Caco-2 (cell line): Measurements from ENCODE around the gene CCNQ. TPM values are rescaled to one million over a fixed set of nuclear protein-coding genes. Genes with fewer than 3 reads are reported as not detected.

Experiments used
- BruUV-seq: library from RNA; stranded (reverse); fragments of 400-500 nt; replicated peaks from 2 replicates; lab custom pipeline; 2021; lab: Mats Ljungman, UMichigan
- CTCF ChIA-PET: fragments of 300-600 bp; sonication (Branson Sonifier 250); formaldehyde crosslinking; loops from one replicate; lab custom pipeline; 2022; ENCODE audit warnings: antibody characterized with exemption; lab: Charles Lee
- POLR2A ChIA-PET: fragments of 300-600 bp; sonication (Branson Sonifier 250); formaldehyde crosslinking; loops from one replicate; lab custom pipeline; 2022; ENCODE audit warnings: antibody characterized with exemption; lab: Charles Lee
- DNase-seq, 2 experiments: peaks; one replicate each; pipeline versions ENCODE4 v3.0.0 to v3.0.0-alpha.2; 2020 to 2022
- H3K27me3 ChIP-seq: replicated peaks from 2 replicates; pipeline ENCODE4 v1.6.0; 2011; ENCODE audit warnings: low read length; ENCODE audit not compliant: control insufficient read depth, insufficient read depth
- H3K36me3 ChIP-seq: 2 replicates; pipeline ENCODE4 v1.5.1; 2011; ENCODE audit warnings: low read length; ENCODE audit not compliant: control insufficient read depth, insufficient read depth
- H3K4me1 ChIP-seq: fragments of 250-450 bp; sonication (Bioruptor Pico); 2 replicates; pipeline ENCODE4 v1.5.1; 2020; ENCODE audit warnings: mild to moderate bottlenecking
- H3K4me3 ChIP-seq: 2 replicates; pipeline ENCODE4 v1.5.1; 2011; ENCODE audit warnings: low read depth, mild to moderate bottlenecking, control low read depth, low read length
- H3K9me3 ChIP-seq: fragments of 250-450 bp; sonication (Bioruptor Pico); 2 replicates; pipeline ENCODE4 v1.5.1; 2020; ENCODE audit warnings: mild to moderate bottlenecking, moderate library complexity
- H3K27ac Mint-ChIP-seq: one replicate; pipeline ENCODE4 v1.8.0; 2022; ENCODE audit warnings: mixed read lengths; ENCODE audit not compliant: unreplicated experiment
- H3K27me3 Mint-ChIP-seq: one replicate; pipeline ENCODE4 v1.8.0; 2022; ENCODE audit warnings: mixed read lengths; ENCODE audit not compliant: insufficient read depth, unreplicated experiment
- H3K36me3 Mint-ChIP-seq: one replicate; pipeline ENCODE4 v1.8.0; 2022; ENCODE audit warnings: mild to moderate bottlenecking, mixed read lengths; ENCODE audit not compliant: insufficient read depth, unreplicated experiment
- H3K4me1 Mint-ChIP-seq: one replicate; pipeline ENCODE4 v1.8.0; 2022; ENCODE audit warnings: low read depth, mixed read lengths; ENCODE audit not compliant: unreplicated experiment
- H3K4me3 Mint-ChIP-seq: one replicate; pipeline ENCODE4 v1.8.0; 2022; ENCODE audit warnings: mild to moderate bottlenecking, moderate library complexity, mixed read lengths; ENCODE audit not compliant: unreplicated experiment
- H3K9me3 Mint-ChIP-seq: one replicate; pipeline ENCODE4 v1.8.0; 2022; ENCODE audit warnings: mixed read lengths; ENCODE audit not compliant: unreplicated experiment
- CTCF ChIP-seq, 2 experiments: fragments of 200-600 bp in 1 of 2; IDR thresholded peaks; 1 replicate in 1 of 2; 2 replicates in 1 of 2; pipeline versions ENCODE4 v1.5.1 to v1.8.0; 2011 to 2022; ENCODE audit warnings: antibody characterized with exemption in 1 of 2, control low read depth in 1 of 2, inconsistent platforms in 1 of 2, low read depth in 1 of 2, low read length in 1 of 2, mild to moderate bottlenecking in 1 of 2, moderate library complexity in 1 of 2; ENCODE audit not compliant: insufficient read depth in 1 of 2, severe bottlenecking in 1 of 2, unreplicated experiment in 1 of 2
- intact Hi-C: fragments of 100-400 bp; cut with micrococcal nuclease; formaldehyde crosslinking; loops from one replicate; pipeline ENCODE4 v1.10.0; 2022; ENCODE audit not compliant: unreplicated experiment
- total RNA-seq: library from RNA; stranded (reverse); gene quantifications from 2 replicates; pipeline ENCODE4 v1.2.3, GENCODE V29; 2022

Gene CCNQ
- total RNA-seq, 1 experiment from 2014 or later, result 23.8 TPM

GRCh38 chrX:153610836-153611213 is 11.9 kb upstream of the CCNQ start:
- no peak for DNase-seq
- no peak overlapping the region for H3K4me3 ChIP-seq
- CTCF ChIA-PET, result interaction anchor here (1.0 kb wide), 1 partner anchor 42 kb away, joined by 3 read pairs; no protein-coding TSS in a partner anchor
- intact Hi-C loops, result loop anchor here (1.0 to 5.0 kb wide), 2 partner anchors 36 to 51 kb away; partner anchors contain the start of gene DUSP9
- Mint-ChIP-seq H3K27ac (no peak overlapping the region), H3K4me1 (no peaks in the 10 kb centered on the region), H3K9me3 (no peaks in the 10 kb centered on the region), H3K36me3 (no peaks in the 10 kb centered on the region), H3K4me3 (peak overlapping the region; percentile 65), H3K27me3 (no peaks in the 10 kb centered on the region)
- no peaks in the 10 kb centered on the region for H3K9me3 ChIP-seq
- no peaks in the 10 kb centered on the region for H3K36me3 ChIP-seq
- POLR2A ChIA-PET, result no interaction called here
- TF ChIP-seq CTCF (IDR thresholded peaks at IDR 0.05; ENCODE audit: insufficient read depth in 1 of 2, low read depth in 1 of 2, low read length in 1 of 2, severe bottlenecking in 1 of 2, unreplicated experiment in 1 of 2), result no peak
- no peaks in the 10 kb centered on the region for H3K4me1 ChIP-seq
- no peaks in the 10 kb centered on the region for H3K27me3 ChIP-seq
- BruUV-seq, result no TSS peak

GRCh38 chrX:153609917-153610835 is 11.2 kb upstream of the CCNQ start:
- Mint-ChIP-seq H3K4me1 (no peaks in the 10 kb centered on the region), H3K9me3 (no peaks in the 10 kb centered on the region), H3K36me3 (no peaks in the 10 kb centered on the region), H3K27ac (no peak overlapping the region), H3K4me3 (peak overlapping the region; percentile 65), H3K27me3 (no peaks in the 10 kb centered on the region)
- ChIA-PET CTCF (interaction anchor here (0.5 to 1.9 kb wide), 6 partner anchors 13 to 759 kb away, joined by 3 to 18 read pairs (median 3); partner anchors contain the start of gene DUSP9), POLR2A (no interaction called here)
- intact Hi-C loops, result loop anchor here (1.0 to 5.0 kb wide), 2 partner anchors 37 to 52 kb away; partner anchors contain the start of gene DUSP9
- peak; percentile 76 to 82 for DNase-seq
- Histone ChIP-seq H3K27me3 (no peaks in the 10 kb centered on the region), H3K4me3 (peak overlapping the region; percentile 41), H3K4me1 (no peaks in the 10 kb centered on the region), H3K36me3 (no peaks in the 10 kb centered on the region), H3K9me3 (no peaks in the 10 kb centered on the region)
- no TSS peak for BruUV-seq
- TF ChIP-seq CTCF (IDR thresholded peaks at IDR 0.05; ENCODE audit: insufficient read depth in 1 of 2, low read depth in 1 of 2, low read length in 1 of 2, severe bottlenecking in 1 of 2, unreplicated experiment in 1 of 2), result peak; percentile 70 to 86

GRCh38 chrX:153608806-153609205 is 9.9 kb upstream of the CCNQ start:
- no peaks in the 10 kb centered on the region for H3K4me1 Mint-ChIP-seq
- no peak overlapping the region for H3K4me3 Mint-ChIP-seq
- H3K9me3 Mint-ChIP-seq, result no peaks in the 10 kb centered on the region
- Histone ChIP-seq H3K36me3 (no peaks in the 10 kb centered on the region), H3K4me1 (no peaks in the 10 kb centered on the region), H3K27me3 (no peaks in the 10 kb centered on the region), H3K4me3 (no peak overlapping the region), H3K9me3 (no peaks in the 10 kb centered on the region)
- TF ChIP-seq CTCF (IDR thresholded peaks at IDR 0.05; ENCODE audit: insufficient read depth in 1 of 2, low read depth in 1 of 2, low read length in 1 of 2, severe bottlenecking in 1 of 2, unreplicated experiment in 1 of 2), result no peak
- DNase-seq, result no peak
- ChIA-PET CTCF (interaction anchor here (1.0 to 1.9 kb wide), 2 partner anchors 36 to 59 kb away, joined by 3 to 18 read pairs; no protein-coding TSS in a partner anchor), POLR2A (no interaction called here)
- intact Hi-C loops, result no loop called here
- no peaks in the 10 kb centered on the region for H3K36me3 Mint-ChIP-seq
- no peaks in the 10 kb centered on the region for H3K27me3 Mint-ChIP-seq
- no TSS peak for BruUV-seq
- H3K27ac Mint-ChIP-seq, result no peak overlapping the region
